ENCODE results near the gene CHST3. TPM values are rescaled to one million over a fixed set of nuclear protein-coding genes. Genes with fewer than 3 reads are reported as not detected.

The CHST3 gene
- total and polyA plus RNA-seq, 9 of the 15 experiments (the other 6 are each of a cell fraction or from before 2014, with no cell fraction given), result 0.01 to 1.3 (median 0.15) TPM

- TF ChIP-seq FOXM1 (IDR thresholded peaks at IDR 0.05; ENCODE audit: low read depth) (no peak), FOXM1 (CRISPR knock-in tag; IDR thresholded peaks at IDR 0.05; ENCODE audit: low read depth) (no peak), ZNF121 (CRISPR knock-in tag; conservative IDR thresholded peaks at IDR 0.05) (no peak), SIRT6 (IDR thresholded peaks at IDR 0.05; ENCODE audit: low read depth, low read length) (no peak), LCOR (CRISPR knock-in tag; IDR thresholded peaks at IDR 0.05) (no peak), KAT7 (CRISPR knock-in tag; IDR thresholded peaks at IDR 0.05; ENCODE audit: borderline replicate concordance) (no peak)
These were observed 62.3 kb downstream of the CHST3 start (continued) for GRCh38 chr10:72026278-72027111.

GRCh38 chr10:72027498-72027897, 63.3 kb downstream of the CHST3 start:
- no peaks in the 10 kb centered on the region for H3K79me2 ChIP-seq (ENCODE audit: control insufficient read depth, insufficient read depth, low read length)
- H4K20me1 ChIP-seq (replicated peaks; ENCODE audit: control insufficient read depth, insufficient read depth, low read length), result no peaks in the 10 kb centered on the region
- H3K4me3 ChIP-seq, result no peak overlapping the region
- CTCF ChIA-PET (ENCODE audit: low intra/inter-chr PET ratio), result interaction anchor here (0.7 kb wide), 1 partner anchor 11 kb away, joined by 3 read pairs; no protein-coding TSS in a partner anchor
- in situ Hi-C loops (cut with MboI), result no loop called here
- H3K36me3 ChIP-seq (ENCODE audit: control insufficient read depth, insufficient read depth, low read length), result no peaks in the 10 kb centered on the region
- no peaks in the 10 kb centered on the region for H3K9me3 ChIP-seq (replicated peaks; ENCODE audit: control insufficient read depth, insufficient read depth, low read depth, low read length)
- POLR2A ChIA-PET, result no interaction called here
- intact Hi-C loops (cut with micrococcal nuclease), result no loop called here
- H3K27ac ChIP-seq (ENCODE audit: extremely low read depth, low read depth, low read length), result no peak overlapping the region
- WGBS (ENCODE audit: insufficient coverage, low coverage, missing lambda C conversion rate), result 8% methylated on average over 6 of the region's 6 CpGs
- no peaks in the 10 kb centered on the region for H3K9me1 ChIP-seq (ENCODE audit: control insufficient read depth, insufficient read depth, low read length)
- FAIRE-seq (peak; percentile 32), ATAC-seq (no peak), DNase-seq (ENCODE audit: extremely low read depth in 1 of 4, low spot score in 3 of 4) (peak in 1 of 4 experiments; percentile 34)
- peak; percentile 35; the same call in 1 of the 2 replicates for TF ChIP-seq JUND (IDR thresholded peaks at IDR 0.05; ENCODE audit: borderline replicate concordance, low read depth, low read length)
- no peak for TF ChIP-seq JUND (tag; IDR thresholded peaks at IDR 0.05; ENCODE audit: borderline replicate concordance, low read depth, low read length)
- TF ChIP-seq NR2F6 (CRISPR knock-in tag; IDR thresholded peaks at IDR 0.05), result no peak
- TF ChIP-seq VEZF1 (CRISPR knock-in tag; IDR thresholded peaks at IDR 0.05), result peak; percentile 13; the same call in 1 of the 2 replicates
- TF ChIP-seq ZFP36 (IDR thresholded peaks at IDR 0.05; ENCODE audit: low read depth, low read length, partially characterized antibody), result peak; percentile 5
- 0 out of 2 replicates have a peak, but pooled peaks have one; percentile 21 for TF ChIP-seq GATA2 (CRISPR knock-in tag; IDR thresholded peaks at IDR 0.05)
- H3K9ac ChIP-seq (ENCODE audit: insufficient read depth in 1 of 2, low read depth in 2 of 2, low read length in 2 of 2), result no peak overlapping the region
- peaks cover 3 to 4% of the 10 kb centered on the region in 2 experiments; a peak in 3 of 5 replicates for H3K4me1 ChIP-seq (replicated peaks in 1 of 2; ENCODE audit: control insufficient read depth in 2 of 2, insufficient read depth in 2 of 2, low read length in 2 of 2)
- no peak overlapping the region for H2AFZ ChIP-seq (ENCODE audit: low read depth, low read length)
- peaks cover 36 to 52% of the 10 kb centered on the region in 2 experiments for H3K27me3 ChIP-seq (ENCODE audit: control insufficient read depth in 2 of 2, insufficient read depth in 2 of 2, low read length in 2 of 2)
- no peak overlapping the region for H3K4me2 ChIP-seq (ENCODE audit: insufficient read depth, low read length)
- BruUV-seq (replicated peaks), result no TSS peak

All from K562 (cell line).